HepG2 (cell line): ENCODE results near the gene DEFB124. TPM values are rescaled to one million over a fixed set of nuclear protein-coding genes. Genes with fewer than 3 reads are reported as not detected.

ENCODE experiments used
- ATAC-seq: fragments of 200-7000 bp; cut with Tn5 transposase; 3 replicates; pipeline ENCODE4 v1.9.1; 2020; ENCODE audit warnings: mild to moderate bottlenecking, moderate library complexity
- Bru-seq: library from RNA; stranded (reverse); fragments of 400-500 nt; gene quantifications from one replicate; lab custom pipeline; 2021; lab: Mats Ljungman, UMichigan
- BruChase-seq, 2 experiments: library from RNA; stranded (reverse); fragments of 400-500 nt; gene quantifications; one replicate each; lab custom pipeline; 2021; lab: Mats Ljungman, UMichigan
- BruUV-seq: library from RNA; stranded (reverse); fragments of 400-500 nt; replicated peaks from 2 replicates; lab custom pipeline; 2021; lab: Mats Ljungman, UMichigan
- CTCF ChIA-PET: fragments of 300-600 bp; formaldehyde crosslinking; extraction: SDS; loops from one replicate; lab custom pipeline; 2021; ENCODE audit warnings: low total read pairs, inconsistent platforms, low intra/inter-chr PET ratio; lab: Yijun Ruan, JAX
- POLR2A ChIA-PET: fragments of 350-600 bp; sonication (Branson Sonifier 250); formaldehyde crosslinking; loops from one replicate; lab custom pipeline; 2020; ENCODE audit warnings: antibody characterized with exemption, inconsistent platforms; lab: Yijun Ruan, JAX
- DNase-seq: peaks from one replicate; pipeline ENCODE4 v3.0.0-alpha.2; 2015; ENCODE audit warnings: low spot score
- FAIRE-seq: peaks from 3 replicates; lab custom pipeline; 2011; peaks lifted over from hg19 to GRCh38; lab: Jason Lieb, UNC
- H2AFZ ChIP-seq: one replicate; pipeline ENCODE4 v1.6.1; 2011; ENCODE audit warnings: low read length, inconsistent platforms
- H3K27ac ChIP-seq: fragments of 300-600 bp; 3 replicates; pipeline ENCODE4 v1.8.0; 2011; ENCODE audit warnings: mixed run types, mild to moderate bottlenecking, mixed read lengths, low read length, inconsistent platforms; ENCODE audit not compliant: insufficient read depth; ENCODE audit errors: extremely low read length
- H3K27me3 ChIP-seq, 2 experiments: fragments of 200-600 bp in 1 of 2; 2 replicates in 1 of 2; 3 replicates in 1 of 2; pipeline versions ENCODE4 v1.6.0 to v1.8.0; 2011; ENCODE audit warnings: low read length in 2 of 2, mild to moderate bottlenecking in 2 of 2, moderate library complexity in 2 of 2, inconsistent platforms in 1 of 2; ENCODE audit not compliant: insufficient read depth in 2 of 2, control insufficient read depth in 1 of 2
- H3K36me3 ChIP-seq, 2 experiments: fragments of 200-600 bp in 1 of 2; replicated peaks in 1 of 2; 2 replicates in 1 of 2; 3 replicates in 1 of 2; pipeline versions ENCODE4 v1.5.1 to v1.8.0; 2011; ENCODE audit warnings: low read length in 2 of 2, inconsistent platforms in 1 of 2; ENCODE audit not compliant: insufficient read depth in 2 of 2, control insufficient read depth in 1 of 2
- H3K4me1 ChIP-seq: 2 replicates; pipeline ENCODE4 v1.5.1; 2012; ENCODE audit warnings: low read length, inconsistent platforms; ENCODE audit not compliant: insufficient read depth
- H3K4me2 ChIP-seq: 2 replicates; pipeline ENCODE4 v1.6.0; 2011; ENCODE audit warnings: low read depth, low read length, inconsistent platforms
- H3K4me3 ChIP-seq, 3 experiments: fragments of 200-600 bp in 1 of 3; sonication (generic), shearing (Covaris generic) in 1 of 3; replicated peaks in 1 of 3; 2 replicates each; pipeline ENCODE4 v1.5.1; 2011 to 2016; ENCODE audit warnings: low read length in 3 of 3, inconsistent platforms in 2 of 3, low read depth in 2 of 3, mild to moderate bottlenecking in 2 of 3, control low read depth in 1 of 3, mixed read lengths in 1 of 3; ENCODE audit not compliant: insufficient read depth in 1 of 3
- H3K79me2 ChIP-seq: one replicate; pipeline ENCODE4 v1.6.1; 2011; ENCODE audit warnings: low read length, inconsistent platforms; ENCODE audit not compliant: insufficient read depth
- H3K9ac ChIP-seq: 2 replicates; pipeline ENCODE4 v1.6.0; 2011; ENCODE audit warnings: mild to moderate bottlenecking, low read depth, low read length, inconsistent platforms; ENCODE audit not compliant: insufficient read depth
- H3K9me3 ChIP-seq: 2 replicates; pipeline ENCODE4 v1.5.1; 2012; ENCODE audit warnings: mild to moderate bottlenecking, low read length
- H4K20me1 ChIP-seq: 2 replicates; pipeline ENCODE4 v1.6.0; 2011; ENCODE audit warnings: inconsistent platforms, mild to moderate bottlenecking, low read length, moderate library complexity; ENCODE audit not compliant: insufficient read depth
- HMGXB4 ChIP-seq, 2 experiments: sonication (generic) in 1 of 2; formaldehyde crosslinking in 1 of 2; IDR thresholded peaks; 2 replicates each; pipeline versions ENCODE4 v1.4.0 to v1.6.1; 2018 to 2020; ENCODE audit warnings: missing genetic modification reagents in 2 of 2, borderline replicate concordance in 1 of 2, low read depth in 1 of 2, mild to moderate bottlenecking in 1 of 2, missing biosample characterization in 1 of 2
- HOXA9 ChIP-seq: sonication (generic); formaldehyde crosslinking; IDR thresholded peaks from 2 replicates; pipeline ENCODE4 v1.8.1; 2022; ENCODE audit warnings: missing genetic modification reagents, mild to moderate bottlenecking, moderate library complexity, borderline replicate concordance
- WGBS: methylation state at CpG from one replicate; pipeline ENCODE4 v1.1.6; 2017; ENCODE audit warnings: low lambda C conversion rate; 5-methylcytosine and 5-hydroxymethylcytosine counted together
- in situ Hi-C: cut with HindIII; loops from 2 replicates; pipeline ENCODE4 v1.10.0; 2017; ENCODE audit warnings: low pct_unique_long_range_greater_than_20kb; ENCODE audit not compliant: extremely low pct_ligation_motif_present
- intact Hi-C: fragments of 100-400 bp; cut with micrococcal nuclease; formaldehyde crosslinking; loops from one replicate; pipeline ENCODE4 v1.10.0; 2022; ENCODE audit not compliant: unreplicated experiment
- long read RNA-seq, 2 experiments: library from RNA in 1 of 2; library from polyadenylated mRNA in 1 of 2; stranded (forward) in 1 of 2; unstranded in 1 of 2; transcript quantifications; one replicate each; pipeline ENCODE4 v2.0.0, GENCODE V29; 2019 to 2022
- polyA minus RNA-seq, 3 experiments: library from RNA; depleted of rRNA, polyadenylated mRNA; stranded (reverse); fragments of >200 nt; gene quantifications; 2 replicates each; pipeline ENCODE4 v1.2.3, GENCODE V29; 2011; ENCODE audit warnings: low replicate concordance in 1 of 3
- polyA plus RNA-seq, 8 experiments: library from polyadenylated mRNA; depleted of rRNA in 3 of 8; stranded (reverse) in 7 of 8; unstranded in 1 of 8; fragments of >200 nt; fragmentation: Illumina TruSeq in 4 of 8; extraction: Trizol in 4 of 8; gene quantifications; 2 replicates each; pipeline versions ENCODE4 v1.2.1 to v1.2.3, GENCODE V29; 2011 to 2016; ENCODE audit warnings: low read depth in 4 of 8, missing spikeins in 1 of 8, mixed read lengths in 1 of 8; ENCODE audit not compliant: insufficient read depth in 1 of 8
- total RNA-seq, 5 experiments: library from RNA; depleted of rRNA; stranded (reverse); fragments of >200 nt; fragmentation: Illumina TruSeq; extraction: Trizol; gene quantifications; 2 replicates each; pipeline ENCODE4 v1.2.3, GENCODE V29; 2016; ENCODE audit warnings: low read depth in 1 of 5

Gene DEFB124
- total RNA-seq (2016; rRNA removed; fragmentation: Illumina TruSeq; extraction: Trizol) = not detected in 2 replicates
- not detected in 2 replicates for total RNA-seq (2016; cell fraction: cytosol; rRNA removed; fragmentation: Illumina TruSeq; extraction: Trizol; ENCODE audit: low read depth)
- not detected in 2 replicates for total RNA-seq (2016; cell fraction: insoluble cytoplasmic fraction; rRNA removed; fragmentation: Illumina TruSeq; extraction: Trizol)
- total RNA-seq (2016; cell fraction: membrane; rRNA removed; fragmentation: Illumina TruSeq; extraction: Trizol) = not detected in 2 replicates
- total RNA-seq (2016; cell fraction: nucleus; rRNA removed; fragmentation: Illumina TruSeq; extraction: Trizol) = not detected in 2 replicates
- not detected in 2 replicates for polyA plus RNA-seq (2011; rRNA removed)
- polyA plus RNA-seq (2011; cell fraction: cytosol; rRNA removed) = not detected in 2 replicates
- not detected in 2 replicates for polyA plus RNA-seq (2011; cell fraction: nucleus; rRNA removed)
- polyA plus RNA-seq (2012) = not detected in 2 replicates
- polyA plus RNA-seq (2016; cell fraction: cytosol; fragmentation: Illumina TruSeq; extraction: Trizol; ENCODE audit: low read depth) = not detected in 2 replicates
- not detected in 2 replicates for polyA plus RNA-seq (2016; cell fraction: insoluble cytoplasmic fraction; fragmentation: Illumina TruSeq; extraction: Trizol; ENCODE audit: low read depth)
- not detected in 2 replicates for polyA plus RNA-seq (2016; cell fraction: membrane; fragmentation: Illumina TruSeq; extraction: Trizol; ENCODE audit: low read depth)
- polyA plus RNA-seq (2016; cell fraction: nucleus; fragmentation: Illumina TruSeq; extraction: Trizol; ENCODE audit: insufficient read depth, low read depth) = not detected in 2 replicates
- polyA minus RNA-seq (2011; rRNA and poly(A)+ RNA removed; ENCODE audit: low replicate concordance) = not detected in 2 replicates
- polyA minus RNA-seq (2011; cell fraction: cytosol; rRNA and poly(A)+ RNA removed) = not detected in 2 replicates
- not detected in 2 replicates for polyA minus RNA-seq (2011; cell fraction: nucleus; rRNA and poly(A)+ RNA removed)
- Bru-seq, nascent RNA = not detected
- percentile 11 among the genes with signal in this experiment for BruChase-seq, experiment 1, labeled RNA remaining after a 6-hour chase
- not detected for BruChase-seq, experiment 2, labeled RNA remaining after a 2-hour chase
- long read RNA-seq, experiment 1 = 0 reads
- long read RNA-seq, experiment 2 = 0 reads

GRCh38 chr20:31474758-31475427, at the start of gene DEFB124, which contains the start of gene REM1:
DEFB124 (minus strand) TSS chr20:31475127; CDS start chr20:31473013, 2,114 bp downstream.
REM1 (plus strand) TSS chr20:31475288; CDS start chr20:31476446, 1,158 bp downstream.
- intact Hi-C loops (no loop called here), in situ Hi-C loops (loop anchor here (10.0 kb wide), 1 partner anchor 60 kb away; no protein-coding TSS in a partner anchor)
- FAIRE-seq (no peak), DNase-seq (no peak)
- 31% methylated on average over 11 of the region's 33 CpGs for WGBS
- no peak within 1 kb of the TSS for H3K27ac ChIP-seq
- no peak within 1 kb of the TSS for H3K4me2 ChIP-seq
- H3K4me1 ChIP-seq = no peaks in the 10 kb centered on the region
- no peak within 1 kb of the TSS for H2AFZ ChIP-seq
- ChIA-PET POLR2A (no interaction called here), CTCF (no interaction called here)
- no peaks in the 10 kb centered on the region for H3K79me2 ChIP-seq
- H3K27me3 ChIP-seq = peaks cover 7 to 55% of the 10 kb centered on the region in 2 experiments; a peak in 3 of 5 replicates
- no peaks in the 10 kb centered on the region for H3K36me3 ChIP-seq
- H4K20me1 ChIP-seq = no peaks in the 10 kb centered on the region
- no peak for TF ChIP-seq HOXA9 (CRISPR knock-in tag)
- TF ChIP-seq HMGXB4 (CRISPR knock-in tag; IDR thresholded peaks at IDR 0.05; ENCODE audit: borderline replicate concordance in 1 of 2, low read depth in 1 of 2) = no peak
- TF ChIP-seq, all 625 proteins: peak for 0
- peak; percentile 30 for ATAC-seq
- Histone ChIP-seq H3K4me3 (no peak within 1 kb of the TSS; a peak in 1 of 6 replicates), H3K9ac (no peak within 1 kb of the TSS), H3K9me3 (no peaks in the 10 kb centered on the region)
- no TSS peak for BruUV-seq
